ENCODE data around the gene TMEM255B. TPM values are rescaled to one million over a fixed set of nuclear protein-coding genes. Genes with fewer than 3 reads are reported as not detected.

Gene TMEM255B
- total RNA-seq, 6 donors from 2014 or later: 1.4 to 39.0 (median 13.8) TPM

DNA sequence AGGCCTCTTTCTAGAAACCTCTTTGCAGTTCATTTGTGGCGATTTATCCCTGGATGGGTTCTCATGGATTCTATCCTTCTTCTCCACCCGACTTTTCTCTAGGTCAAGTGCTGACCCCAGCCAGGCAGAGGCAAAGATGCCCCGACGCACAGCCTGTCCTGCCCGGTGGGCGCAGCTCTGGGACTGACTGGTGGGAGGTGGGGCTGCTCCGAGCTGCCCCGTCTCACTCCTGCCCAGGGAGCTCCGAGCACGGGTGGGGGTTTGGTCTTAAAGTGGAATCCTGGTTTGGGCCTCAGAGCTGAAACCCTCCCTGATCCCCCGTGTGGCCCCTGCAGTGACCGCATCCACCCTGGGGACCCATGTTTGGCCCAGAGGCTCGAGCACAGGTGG is 60.3 kb downstream of the TMEM255B start:
- peak in 1 of 2 donors; percentile 79 for DNase-seq
- Histone ChIP-seq H3K4me3 (peak overlapping the region in 1 of 4 donors; percentile 42), H3K9me3 (no peaks in the 10 kb centered on the region), H3K36me3 (peaks cover 4 to 18% (median 10%) of the 10 kb centered on the region in 4 donors), H3K27me3 (no peaks in the 10 kb centered on the region), H3K27ac (peak overlapping the region; percentile 76 to 85 (median 76)), H3K4me1 (peaks cover 52 to 76% (median 66%) of the 10 kb centered on the region in 4 donors)
- WGBS, 2 donors: 88 to 93% methylated on average over 3 to 13 of the region's 13 CpGs
- TF ChIP-seq POLR2A (IDR thresholded peaks at IDR 0.05) (no peak), POLR2AphosphoS5 (IDR thresholded peaks at IDR 0.05) (no peak), EP300 (IDR thresholded peaks at IDR 0.05) (no peak)
- TF ChIP-seq, protein P1, sequence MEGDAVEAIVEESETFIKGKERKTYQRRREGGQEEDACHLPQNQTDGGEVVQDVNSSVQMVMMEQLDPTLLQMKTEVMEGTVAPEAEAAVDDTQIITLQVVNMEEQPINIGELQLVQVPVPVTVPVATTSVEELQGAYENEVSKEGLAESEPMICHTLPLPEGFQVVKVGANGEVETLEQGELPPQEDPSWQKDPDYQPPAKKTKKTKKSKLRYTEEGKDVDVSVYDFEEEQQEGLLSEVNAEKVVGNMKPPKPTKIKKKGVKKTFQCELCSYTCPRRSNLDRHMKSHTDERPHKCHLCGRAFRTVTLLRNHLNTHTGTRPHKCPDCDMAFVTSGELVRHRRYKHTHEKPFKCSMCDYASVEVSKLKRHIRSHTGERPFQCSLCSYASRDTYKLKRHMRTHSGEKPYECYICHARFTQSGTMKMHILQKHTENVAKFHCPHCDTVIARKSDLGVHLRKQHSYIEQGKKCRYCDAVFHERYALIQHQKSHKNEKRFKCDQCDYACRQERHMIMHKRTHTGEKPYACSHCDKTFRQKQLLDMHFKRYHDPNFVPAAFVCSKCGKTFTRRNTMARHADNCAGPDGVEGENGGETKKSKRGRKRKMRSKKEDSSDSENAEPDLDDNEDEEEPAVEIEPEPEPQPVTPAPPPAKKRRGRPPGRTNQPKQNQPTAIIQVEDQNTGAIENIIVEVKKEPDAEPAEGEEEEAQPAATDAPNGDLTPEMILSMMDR (IDR thresholded peaks at IDR 0.05): no peak
- ATAC-seq (ENCODE audit: low FRiP score in 2 of 2): no peak

DNA sequence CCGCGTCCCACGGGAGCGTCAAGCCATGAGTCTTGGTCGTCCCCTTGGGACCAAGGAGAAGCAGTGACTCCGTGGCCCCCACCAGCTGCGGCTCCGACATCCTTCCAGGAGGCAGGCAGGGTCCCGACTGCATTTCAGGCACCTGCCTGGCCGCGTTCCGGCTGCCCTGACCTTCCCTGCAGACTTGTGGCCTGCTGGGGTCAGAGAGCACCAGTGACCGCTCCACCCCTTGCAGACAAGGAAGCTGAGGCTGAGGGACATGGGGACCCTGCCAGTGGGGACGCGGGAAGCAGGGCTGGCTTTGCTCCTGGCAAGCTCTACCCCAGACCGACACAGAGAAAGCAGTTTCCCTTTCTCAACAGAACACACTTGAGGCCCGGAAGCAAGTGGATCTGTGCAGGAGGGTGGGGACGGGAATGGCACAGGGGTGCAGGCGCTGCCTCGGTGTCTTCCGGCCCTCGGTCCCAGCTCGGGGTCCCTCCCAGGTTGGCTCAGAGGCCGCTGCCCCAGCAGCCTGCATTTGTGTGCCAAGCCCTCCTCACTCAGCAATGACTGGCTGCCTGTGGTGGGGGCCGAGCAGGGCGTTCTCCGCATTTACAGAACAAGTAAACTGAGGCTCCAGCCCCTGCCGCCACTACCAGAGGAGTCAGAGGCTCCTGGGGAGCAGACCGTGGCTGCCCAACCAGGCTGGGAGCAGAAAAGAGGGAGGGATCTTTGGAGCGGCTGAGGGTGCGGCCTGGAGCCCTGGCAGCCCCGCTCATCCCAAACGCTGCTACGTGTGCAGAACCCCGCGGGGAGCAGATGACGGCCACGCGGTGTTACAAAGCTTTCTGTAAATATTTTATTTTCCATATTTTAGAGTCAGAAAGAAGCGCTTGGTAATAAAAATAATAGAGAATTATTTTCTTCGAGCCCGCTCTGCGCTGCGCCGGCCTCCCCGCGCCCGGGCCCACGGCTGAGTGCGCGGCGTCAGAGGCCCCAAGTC is 61.0 kb downstream of the TMEM255B start:
- Histone ChIP-seq H3K4me1 (peaks cover 49 to 69% (median 59%) of the 10 kb centered on the region in 4 donors), H3K27ac (peak overlapping the region; percentile 76 to 85 (median 76)), H3K4me3 (peak overlapping the region in 1 of 4 donors; percentile 42), H3K27me3 (no peaks in the 10 kb centered on the region), H3K36me3 (peaks cover 4 to 18% (median 10%) of the 10 kb centered on the region in 4 donors), H3K9me3 (no peaks in the 10 kb centered on the region)
- 78 to 87% methylated on average over 23 to 45 of the region's 52 CpGs for WGBS, 2 donors
- DNase-seq (peak in 1 of 2 donors; percentile 78), ATAC-seq (ENCODE audit: low FRiP score in 2 of 2) (no peak)
- TF ChIP-seq POLR2A (IDR thresholded peaks at IDR 0.05) (no peak), EP300 (IDR thresholded peaks at IDR 0.05) (no peak), POLR2AphosphoS5 (IDR thresholded peaks at IDR 0.05) (no peak)
- TF ChIP-seq, protein P1 (IDR thresholded peaks at IDR 0.05): no peak

DNA sequence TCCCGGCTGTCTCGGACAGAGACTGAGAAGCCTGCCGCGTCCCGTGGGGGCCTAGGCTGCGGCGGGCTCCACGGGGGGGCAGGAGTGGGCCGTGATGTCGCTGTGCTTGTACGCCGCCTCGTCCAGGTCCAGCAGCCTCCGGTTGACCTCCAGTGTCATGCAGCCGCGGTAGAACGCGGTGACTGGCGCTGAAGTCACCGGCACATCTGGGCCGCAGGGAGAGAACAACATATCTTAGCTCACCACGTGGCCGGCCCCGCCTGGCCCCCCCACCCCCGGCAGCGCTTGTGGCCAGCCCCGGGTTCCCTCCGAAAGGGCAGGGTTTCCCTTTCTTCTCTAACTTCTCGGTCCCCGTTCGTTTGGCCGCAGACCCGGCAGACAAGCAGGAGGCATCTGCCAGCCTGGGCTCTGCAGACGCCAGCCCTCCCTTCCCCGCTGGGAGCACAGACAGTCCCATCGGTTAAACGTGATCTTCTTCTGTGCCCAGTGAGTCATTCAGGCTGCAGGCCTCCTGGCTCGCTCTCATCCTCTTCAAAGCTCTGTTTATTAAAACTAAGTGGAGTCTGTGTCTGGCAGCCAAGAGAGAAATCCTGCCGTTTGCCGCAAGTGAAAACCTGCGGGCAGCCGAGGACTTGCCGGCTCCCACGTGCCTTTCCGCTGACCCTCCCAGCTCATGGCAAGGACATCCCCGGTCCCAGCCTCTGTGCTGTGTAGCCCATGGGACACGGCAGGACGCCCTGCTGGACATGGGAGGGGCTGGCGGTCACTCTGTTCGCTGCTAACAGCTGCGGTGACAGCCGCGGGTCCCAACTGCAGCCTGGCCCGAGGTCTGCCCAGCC is 62.0 kb downstream of the TMEM255B start:
- peak; percentile 50 to 86 for DNase-seq
- peaks cover 4 to 25% (median 14%) of the 10 kb centered on the region in 4 donors for H3K36me3 ChIP-seq

DNA sequence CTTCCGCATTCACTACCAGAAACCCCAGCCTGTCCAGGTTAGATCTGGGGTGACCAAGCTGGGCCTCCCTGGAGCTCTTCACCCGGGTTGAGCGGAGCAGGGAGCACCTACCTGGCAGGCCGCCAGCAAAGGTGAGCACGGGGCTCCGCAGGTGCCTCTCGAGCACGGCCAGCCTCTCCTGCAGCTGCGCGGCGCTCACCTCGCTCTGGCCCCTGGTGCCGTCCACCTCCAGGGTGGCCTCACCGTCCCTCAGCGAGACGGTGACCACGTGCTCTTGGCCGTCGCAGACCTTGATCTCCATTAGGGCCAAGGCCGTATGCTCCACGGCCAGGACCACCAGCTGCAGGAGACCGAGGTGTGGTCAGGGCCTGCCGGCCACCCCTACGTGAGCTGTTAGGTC is 62.8 kb downstream of the TMEM255B start:
- peaks cover 4 to 33% (median 17%) of the 10 kb centered on the region in 4 donors for H3K36me3 ChIP-seq
- WGBS, 2 donors: 92 to 97% methylated on average over 3 to 24 of the region's 24 CpGs
- H3K27ac ChIP-seq: peak overlapping the region; percentile 76 to 85 (median 76)
- DNase-seq (peak in 1 of 2 donors; percentile 83), ATAC-seq (ENCODE audit: low FRiP score in 2 of 2) (no peak)
- no peaks in the 10 kb centered on the region for H3K9me3 ChIP-seq
- H3K27me3 ChIP-seq: no peaks in the 10 kb centered on the region
- no peak for TF ChIP-seq EP300 (IDR thresholded peaks at IDR 0.05)
- TF ChIP-seq POLR2A (IDR thresholded peaks at IDR 0.05): no peak
- no peak for TF ChIP-seq POLR2AphosphoS5 (IDR thresholded peaks at IDR 0.05)
- TF ChIP-seq, protein P1 (IDR thresholded peaks at IDR 0.05): no peak
- H3K4me3 ChIP-seq: no peak overlapping the region
- H3K4me1 ChIP-seq: peaks cover 35 to 51% (median 44%) of the 10 kb centered on the region in 4 donors

More for the DNA sequence above, 62.0 kb downstream of the TMEM255B start:
- WGBS, 2 donors: 67 to 76% methylated on average over 14 to 51 of the region's 54 CpGs
- peak; percentile 52 to 81 for ATAC-seq (ENCODE audit: low FRiP score in 2 of 2)
- Histone ChIP-seq H3K4me3 (peak overlapping the region in 2 of 4 donors; percentile 11 to 42), H3K9me3 (no peaks in the 10 kb centered on the region), H3K27ac (peak overlapping the region; percentile 76 to 85 (median 76)), H3K27me3 (no peaks in the 10 kb centered on the region), H3K4me1 (peaks cover 43 to 59% (median 51%) of the 10 kb centered on the region in 4 donors)
- TF ChIP-seq POLR2AphosphoS5 (IDR thresholded peaks at IDR 0.05) (peak; percentile 28 to 64), POLR2A (IDR thresholded peaks at IDR 0.05) (no peak), EP300 (IDR thresholded peaks at IDR 0.05) (no peak)
- TF ChIP-seq, protein P1 (IDR thresholded peaks at IDR 0.05): peak in 4 of 6 experiments; percentile 11 to 37 (median 24)

All from upper lobe of left lung (tissue), 6 donors.